Natural killer cell (primary cell): ENCODE data around the gene IRAK1BP1. TPM values are rescaled to one million over a fixed set of nuclear protein-coding genes. Genes with fewer than 3 reads are reported as not detected.

Experiments used
- ATAC-seq, 3 donors: fragments of 150-1000 bp in 2 of 3; fragments of 200-7000 bp in 1 of 3; cut with Tn5 transposase; 1 replicate in 1 of 3; 2 replicates in 2 of 3; pipeline ENCODE4 v1.10.0; 2021; ENCODE audit warnings: mild to moderate bottlenecking in 2 of 3, moderate library complexity in 2 of 3
- DNase-seq, 2 donors: peaks; one replicate each; pipeline versions ENCODE4 v3.0.0 to v3.0.0-alpha.2; 2013 to 2021; ENCODE audit warnings: mixed read lengths in 1 of 2
- H3K27ac ChIP-seq: one replicate; pipeline ENCODE4 v1.5.1; 2013; ENCODE audit warnings: mild to moderate bottlenecking, low read length
- H3K27me3 ChIP-seq: one replicate; pipeline ENCODE4 v1.6.1; 2013; ENCODE audit warnings: low read length; ENCODE audit not compliant: control insufficient read depth, insufficient read depth
- H3K36me3 ChIP-seq: one replicate; pipeline ENCODE4 v1.6.1; 2013; ENCODE audit warnings: low read length; ENCODE audit not compliant: control insufficient read depth, insufficient read depth
- H3K4me1 ChIP-seq: one replicate; pipeline ENCODE4 v1.6.1; 2013; ENCODE audit warnings: low read length; ENCODE audit not compliant: control insufficient read depth, insufficient read depth
- H3K4me3 ChIP-seq: one replicate; pipeline ENCODE4 v1.5.1; 2013; ENCODE audit warnings: low read length
- H3K9me3 ChIP-seq: one replicate; pipeline ENCODE4 v1.6.1; 2013; ENCODE audit warnings: low read length; ENCODE audit not compliant: control insufficient read depth, insufficient read depth
- H3K27ac Mint-ChIP-seq, 2 donors: one replicate each; pipeline ENCODE4 v1.8.0; 2022; ENCODE audit warnings: mild to moderate bottlenecking in 2 of 2, mixed read lengths in 2 of 2, moderate library complexity in 1 of 2
- H3K27me3 Mint-ChIP-seq, 2 donors: one replicate each; pipeline ENCODE4 v1.8.0; 2022; ENCODE audit warnings: low read depth in 2 of 2, mixed read lengths in 2 of 2
- H3K36me3 Mint-ChIP-seq: one replicate; pipeline ENCODE4 v1.8.0; 2022; ENCODE audit warnings: mixed read lengths
- H3K4me1 Mint-ChIP-seq, 2 donors: one replicate each; pipeline ENCODE4 v1.8.0; 2022; ENCODE audit warnings: mixed read lengths in 2 of 2
- H3K4me3 Mint-ChIP-seq: one replicate; pipeline ENCODE4 v1.8.0; 2022; ENCODE audit warnings: mild to moderate bottlenecking, moderate library complexity, mixed read lengths
- H3K9me3 Mint-ChIP-seq, 2 donors: one replicate each; pipeline ENCODE4 v1.8.0; 2022; ENCODE audit warnings: mixed read lengths in 2 of 2
- CTCF ChIP-seq: fragments of 200-600 bp; IDR thresholded peaks from one replicate; pipeline ENCODE4 v1.8.0; 2022; ENCODE audit warnings: antibody characterized with exemption
- WGBS: methylation state at CpG from one replicate; pipeline ENCODE4 v1.1.7; 2013; ENCODE audit warnings: missing lambda C conversion rate; ENCODE audit not compliant: insufficient coverage; 5-methylcytosine and 5-hydroxymethylcytosine counted together
- intact Hi-C: fragments of 100-400 bp; cut with micrococcal nuclease; formaldehyde crosslinking; loops from one replicate; pipeline ENCODE4 v1.14.2; 2022
- total RNA-seq, 4 donors: library from RNA; stranded (reverse); fragments of 120-200 nt in 1 of 4; gene quantifications; one replicate each; pipeline versions ENCODE4 v1.2.3 to v1.2.4, GENCODE V29; 2013 to 2022

The IRAK1BP1 gene
- total RNA-seq, 3 donors from 2014 or later (not counting 1 experiment from before 2014, with no cell fraction given), result 0.56 to 1.5 (median 1.5) TPM

- no peak for ATAC-seq
- DNase-seq, result no peak
- no peak for TF ChIP-seq CTCF
- H3K4me3 Mint-ChIP-seq, result no peak overlapping the region
- H3K27ac Mint-ChIP-seq, result no peak overlapping the region
- intact Hi-C loops, result no loop called here
- Histone ChIP-seq H3K4me1 (no peaks in the 10 kb centered on the region), H3K27ac (no peak overlapping the region), H3K9me3 (no peaks in the 10 kb centered on the region), H3K27me3 (no peaks in the 10 kb centered on the region), H3K4me3 (no peak overlapping the region), H3K36me3 (no peaks in the 10 kb centered on the region)
- no peaks in the 10 kb centered on the region for H3K4me1 Mint-ChIP-seq
- peaks cover 6% of the 10 kb centered on the region for H3K36me3 Mint-ChIP-seq
- peaks cover 9 to 11% of the 10 kb centered on the region in 2 donors for H3K27me3 Mint-ChIP-seq
- H3K9me3 Mint-ChIP-seq, result peaks cover 0 to 3% of the 10 kb centered on the region in 2 donors
Observed at GRCh38 chr6:78841111-78841510, 26.2 kb upstream of the IRAK1BP1 start.

- no peak for TF ChIP-seq CTCF
- peaks cover 6% of the 10 kb centered on the region for H3K36me3 Mint-ChIP-seq
- H3K27ac Mint-ChIP-seq, result no peak overlapping the region
- Histone ChIP-seq H3K36me3 (no peaks in the 10 kb centered on the region), H3K27me3 (no peaks in the 10 kb centered on the region), H3K27ac (no peak overlapping the region), H3K4me1 (no peaks in the 10 kb centered on the region), H3K9me3 (no peaks in the 10 kb centered on the region), H3K4me3 (no peak overlapping the region)
- H3K27me3 Mint-ChIP-seq, result peaks cover 0 to 6% of the 10 kb centered on the region in 2 donors
- H3K9me3 Mint-ChIP-seq, result peaks cover 0 to 3% of the 10 kb centered on the region in 2 donors
- ATAC-seq, result no peak
- no peaks in the 10 kb centered on the region for H3K4me1 Mint-ChIP-seq
- intact Hi-C loops, result no loop called here
- no peak overlapping the region for H3K4me3 Mint-ChIP-seq
- DNase-seq, result no peak
Observed at GRCh38 chr6:78842953-78843352, 24.4 kb upstream of the IRAK1BP1 start.

GRCh38 chr6:78844899-78845298 is 22.5 kb upstream of the IRAK1BP1 start:
- no peaks in the 10 kb centered on the region for H3K9me3 ChIP-seq
- intact Hi-C loops, result no loop called here
- no peak overlapping the region for H3K4me3 ChIP-seq
- Mint-ChIP-seq H3K4me1 (no peaks in the 10 kb centered on the region), H3K27ac (no peak overlapping the region), H3K27me3 (peaks cover 0 to 4% of the 10 kb centered on the region in 2 donors), H3K9me3 (no peaks in the 10 kb centered on the region), H3K4me3 (no peak overlapping the region), H3K36me3 (no peaks in the 10 kb centered on the region)
- H3K27me3 ChIP-seq, result no peaks in the 10 kb centered on the region
- H3K4me1 ChIP-seq, result no peaks in the 10 kb centered on the region
- no peak for ATAC-seq
- WGBS, result 77% methylated on average over 2 of the region's 2 CpGs
- TF ChIP-seq CTCF, result no peak
- H3K27ac ChIP-seq, result no peak overlapping the region
- H3K36me3 ChIP-seq, result no peaks in the 10 kb centered on the region
- DNase-seq, result no peak

- no peak for DNase-seq
- ATAC-seq, result no peak
- H3K27ac Mint-ChIP-seq, result no peak overlapping the region
- H3K4me3 Mint-ChIP-seq, result no peak overlapping the region
- TF ChIP-seq CTCF, result no peak
- no peaks in the 10 kb centered on the region for H3K9me3 Mint-ChIP-seq
- Histone ChIP-seq H3K9me3 (no peaks in the 10 kb centered on the region), H3K27ac (no peak overlapping the region), H3K36me3 (no peaks in the 10 kb centered on the region), H3K4me3 (no peak overlapping the region), H3K27me3 (no peaks in the 10 kb centered on the region), H3K4me1 (no peaks in the 10 kb centered on the region)
- peaks cover 0 to 4% of the 10 kb centered on the region in 2 donors for H3K27me3 Mint-ChIP-seq
- no peaks in the 10 kb centered on the region for H3K4me1 Mint-ChIP-seq
- intact Hi-C loops, result no loop called here
- H3K36me3 Mint-ChIP-seq, result no peaks in the 10 kb centered on the region
- WGBS, result 60% methylated on average over 1 of the region's 1 CpG
Observed at GRCh38 chr6:78845567-78845966, 21.8 kb upstream of the IRAK1BP1 start.
